ENCODE measurements around the gene EDDM13.
"Not testable (repeated sequence)": the region's sequence is repeated elsewhere in the genome, so short reads cannot be mapped to it uniquely, and the experiment has no call there.

The EDDM13 gene, protein sequence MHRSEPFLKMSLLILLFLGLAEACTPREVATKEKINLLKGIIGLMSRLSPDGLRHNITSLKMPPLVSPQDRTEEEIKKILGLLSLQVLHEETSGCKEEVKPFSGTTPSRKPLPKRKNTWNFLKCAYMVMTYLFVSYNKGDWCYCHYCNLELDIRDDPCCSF

DNA sequence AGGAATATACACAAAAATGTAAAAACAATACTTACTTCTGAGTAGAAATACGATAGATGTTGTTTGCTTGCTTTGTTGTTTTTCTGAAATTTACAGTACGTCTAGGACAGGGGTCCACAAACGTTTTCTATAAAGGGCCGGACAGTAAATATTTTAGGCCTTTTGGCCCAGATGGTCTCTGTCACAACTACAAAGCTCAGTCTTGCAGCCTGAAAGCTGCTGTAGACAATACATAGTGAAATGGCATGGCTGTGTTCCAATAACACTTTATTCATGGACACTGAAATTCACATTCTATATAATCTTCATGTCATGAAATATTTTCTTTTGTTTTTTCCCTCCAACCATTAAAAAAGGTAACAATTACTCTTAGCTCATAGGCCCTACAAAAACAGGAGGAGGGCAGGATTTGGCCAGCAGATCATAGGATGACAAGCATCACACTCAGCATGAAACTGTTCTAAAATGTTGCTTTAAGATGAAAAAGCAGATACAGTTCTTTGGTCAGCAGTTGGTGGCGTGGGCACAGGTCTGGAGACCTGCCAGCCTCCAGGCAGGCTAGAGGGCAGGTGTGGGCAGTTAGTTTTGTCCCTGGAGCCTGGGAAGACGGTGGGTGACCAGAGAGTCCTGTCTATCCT lies at the start of gene EDDM13:
EDDM13 (plus strand) TSS at position 588 of the 638 bp plus-strand sequence. CDS start 87 bp downstream, outside the sequence.
- DNase-seq = no peak

DNA sequence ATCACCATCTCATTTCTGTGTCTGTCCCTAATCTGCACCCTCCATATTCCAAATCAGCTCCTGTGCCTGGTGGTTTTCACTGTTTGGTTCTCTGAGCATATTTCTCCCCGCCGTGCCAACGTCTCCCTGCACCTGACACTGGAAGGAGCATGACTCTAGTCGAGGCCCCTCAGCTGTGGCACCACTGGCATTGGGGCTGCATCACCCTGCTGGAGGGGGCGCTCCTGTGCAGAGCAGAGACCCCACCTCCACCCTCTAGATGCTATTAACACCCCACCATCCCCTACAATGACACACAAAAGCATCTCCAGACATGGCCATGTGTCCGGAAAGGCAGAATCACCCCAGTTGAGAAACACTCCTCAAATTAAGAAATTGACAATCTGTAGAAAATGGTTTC lies 49.6 kb upstream of the EDDM13 start:
- no peak for DNase-seq

DNA sequence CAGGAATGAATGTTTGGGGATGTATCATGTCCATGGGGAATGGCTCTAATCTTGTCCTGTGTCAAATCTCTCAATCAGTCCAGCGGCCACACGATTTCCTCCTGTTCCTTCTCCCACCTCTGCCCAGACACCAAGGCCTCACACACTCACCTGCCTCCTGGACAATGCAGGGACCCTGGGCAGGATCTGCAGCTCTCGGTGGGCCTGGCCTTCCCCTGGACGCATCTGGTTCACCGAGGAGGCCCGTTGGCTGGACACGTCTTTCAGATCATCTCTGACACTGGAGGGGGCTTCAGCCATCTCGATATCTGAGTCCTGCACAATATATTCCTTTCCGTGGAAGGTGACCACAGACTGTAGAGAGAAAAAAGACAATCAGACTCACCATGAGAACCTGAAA lies 49.1 kb upstream of the EDDM13 start:
- DNase-seq = no peak

DNA sequence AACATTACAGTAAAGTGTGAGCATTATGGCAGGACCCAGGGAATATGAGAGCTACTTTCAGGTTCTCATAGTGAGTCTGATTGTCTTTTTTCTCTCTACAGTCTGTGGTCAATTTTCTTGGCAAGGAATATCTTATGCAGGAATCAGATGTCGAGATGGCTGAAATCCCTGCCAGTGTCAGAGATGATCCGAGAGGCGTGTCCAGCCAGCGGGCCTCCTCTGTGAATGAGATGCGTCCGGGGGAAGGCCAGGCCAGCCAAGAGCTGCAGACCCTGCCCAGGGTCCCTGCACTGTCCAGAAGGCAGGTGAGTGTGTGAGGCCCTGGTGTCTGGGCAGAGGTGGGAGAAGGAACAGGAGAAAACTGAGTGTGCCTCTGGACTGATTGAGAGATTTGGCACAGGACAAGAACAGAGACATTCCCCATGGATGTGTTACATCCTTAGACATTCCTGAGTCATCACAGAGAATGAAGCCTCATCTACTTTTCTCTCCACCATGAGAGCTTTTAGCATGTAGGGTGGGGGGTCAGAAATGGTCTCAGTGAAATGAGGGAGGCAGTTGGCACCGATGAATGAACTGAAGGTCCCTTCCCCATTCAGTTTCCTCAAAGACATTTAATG lies 27.3 kb upstream of the EDDM13 start:
- DNase-seq = no peak

DNA sequence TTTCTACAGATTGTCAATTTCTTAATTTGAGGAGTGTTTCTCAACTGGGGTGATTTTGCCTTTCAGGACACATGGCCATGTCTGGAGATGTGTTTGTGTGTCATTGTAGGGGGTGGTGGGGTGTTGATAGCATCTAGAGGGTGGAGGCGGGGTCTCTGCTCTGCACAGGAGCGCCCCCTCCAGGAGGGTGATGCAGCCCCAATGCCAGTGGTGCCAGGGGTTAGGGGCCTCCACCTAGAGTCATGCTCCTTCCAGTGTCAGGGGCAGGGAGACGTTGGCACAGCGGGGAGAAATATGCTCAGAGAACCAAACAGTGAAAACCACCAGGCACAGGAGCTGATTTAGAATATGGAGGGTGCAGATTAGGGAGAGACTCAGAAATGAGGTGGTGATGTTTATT lies 26.8 kb upstream of the EDDM13 start:
- DNase-seq = not testable (repeated sequence)

DNA sequence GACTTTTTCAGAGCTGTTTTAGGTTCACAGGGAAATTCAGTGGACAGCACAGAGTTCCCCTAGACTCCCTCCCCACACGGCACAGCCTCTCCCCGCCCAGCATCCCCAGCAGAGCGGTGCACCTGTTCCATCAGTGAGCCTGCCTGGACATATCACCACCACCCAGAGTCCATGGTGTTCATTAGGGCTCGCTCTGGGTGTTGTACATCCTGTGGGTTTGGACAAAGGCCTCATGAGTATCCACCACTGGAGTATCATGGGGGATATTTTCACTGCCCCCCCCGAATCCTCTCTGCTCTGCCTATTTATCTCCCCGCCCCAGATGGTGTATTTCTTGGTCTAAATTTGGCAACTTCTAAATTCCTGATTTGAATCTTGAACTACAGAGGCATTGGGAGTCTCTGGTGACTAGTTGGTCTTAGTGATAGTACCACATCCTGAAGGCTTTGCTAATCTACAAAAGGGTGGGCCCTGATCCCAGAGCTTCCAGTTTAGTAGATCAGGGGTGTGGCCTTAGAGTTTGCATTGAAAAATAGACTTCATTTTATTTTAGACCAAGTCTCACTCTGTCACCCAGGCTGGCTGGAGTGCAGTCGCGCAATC lies 23.7 kb upstream of the EDDM13 start:
- not testable (repeated sequence) for DNase-seq

DNA sequence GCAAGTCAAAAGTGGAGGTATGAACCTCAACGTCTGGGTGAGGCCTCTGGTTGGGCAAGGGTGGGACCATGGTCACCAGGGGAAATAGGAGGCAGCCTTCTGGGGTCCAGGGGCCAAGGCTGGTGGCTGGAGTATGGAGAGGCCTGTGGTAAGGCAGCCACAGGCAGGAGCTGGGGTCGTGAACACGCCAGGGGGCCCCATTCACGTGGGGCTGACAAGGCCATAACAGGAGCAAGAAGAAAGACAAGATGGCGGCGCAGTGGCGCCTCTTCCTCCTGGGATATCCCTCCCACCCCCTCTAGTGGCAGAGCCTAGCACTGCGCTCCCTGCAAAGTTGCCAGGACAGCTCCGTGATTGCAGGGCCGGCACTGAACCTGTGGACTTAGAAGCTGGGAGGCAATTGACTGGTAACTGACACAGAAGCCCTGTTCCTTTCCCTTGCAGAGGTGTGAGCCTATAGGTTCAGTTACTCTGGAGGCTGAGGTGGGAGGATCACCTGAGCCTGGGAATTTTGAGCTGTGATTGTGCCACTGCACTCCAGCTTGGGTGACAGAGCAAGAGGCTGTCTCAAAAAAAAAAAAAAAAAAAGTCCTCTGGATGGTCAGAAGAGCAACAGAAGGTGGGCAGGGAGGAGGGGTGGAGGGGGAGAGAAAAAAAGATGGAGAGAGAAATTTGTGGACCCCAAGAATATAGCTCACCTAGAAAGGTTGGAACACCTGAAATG lies 19.7 kb upstream of the EDDM13 start:
- peak; percentile 46 to 49 for DNase-seq

DNA sequence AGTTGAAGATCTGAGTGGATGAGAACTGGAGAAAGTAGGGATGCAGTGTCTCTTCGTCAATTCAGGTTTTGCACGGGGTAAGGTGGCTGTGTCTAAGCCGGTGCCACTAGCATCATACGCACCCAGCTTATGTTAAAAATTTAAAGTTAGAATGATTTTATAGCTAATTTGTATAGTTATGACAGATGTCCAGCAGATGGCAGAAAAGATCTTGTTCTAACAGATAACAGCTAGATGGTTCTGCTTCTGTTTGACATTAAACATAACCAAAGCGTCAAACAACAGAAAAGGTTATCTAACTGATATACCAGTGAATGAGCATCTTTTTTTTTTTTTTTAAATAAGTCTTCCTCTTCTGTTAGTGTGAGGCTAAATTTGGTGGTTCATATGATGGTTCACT lies 18.8 kb upstream of the EDDM13 start:
- peak; percentile 71 to 90 for DNase-seq

DNA sequence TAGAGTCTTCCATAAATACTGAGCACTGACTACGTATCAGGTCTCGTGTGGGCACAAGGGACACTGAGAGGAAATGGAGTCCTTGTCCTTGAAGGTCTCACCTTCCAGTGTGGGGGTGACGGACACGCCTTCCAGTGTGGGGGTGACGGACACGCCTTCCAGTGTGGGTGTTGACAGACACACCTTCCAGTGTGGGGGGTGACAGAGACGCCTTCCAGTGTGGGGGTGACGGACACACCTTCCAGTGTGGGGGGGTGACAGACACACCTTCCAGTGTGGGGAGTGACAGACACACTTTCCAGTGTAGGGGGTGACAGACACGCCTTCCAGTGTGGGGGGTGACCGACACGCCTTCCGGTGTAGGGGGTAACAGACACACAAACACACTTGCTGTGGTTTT lies 14.3 kb upstream of the EDDM13 start:
- DNase-seq = no peak

DNA sequence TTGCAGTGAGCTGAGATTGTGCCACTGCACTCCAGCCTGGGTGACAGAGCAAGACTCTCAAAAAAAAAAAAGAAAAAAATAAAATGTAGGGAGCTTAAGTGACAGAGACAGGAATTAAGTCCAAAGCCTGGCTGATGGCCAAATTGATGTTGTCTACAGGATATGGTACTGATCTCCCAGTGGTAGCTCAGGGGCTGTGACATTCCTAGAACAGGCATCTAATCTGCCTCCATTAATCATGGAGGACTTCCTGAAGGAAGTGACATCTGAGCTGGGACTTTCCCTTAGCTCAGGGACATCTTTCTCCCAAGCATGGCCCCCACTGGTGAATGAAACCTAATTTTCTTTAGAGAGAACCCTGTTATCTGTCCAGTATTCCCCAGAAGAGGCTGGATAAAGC lies 11.4 kb upstream of the EDDM13 start:
- DNase-seq = no peak

DNA sequence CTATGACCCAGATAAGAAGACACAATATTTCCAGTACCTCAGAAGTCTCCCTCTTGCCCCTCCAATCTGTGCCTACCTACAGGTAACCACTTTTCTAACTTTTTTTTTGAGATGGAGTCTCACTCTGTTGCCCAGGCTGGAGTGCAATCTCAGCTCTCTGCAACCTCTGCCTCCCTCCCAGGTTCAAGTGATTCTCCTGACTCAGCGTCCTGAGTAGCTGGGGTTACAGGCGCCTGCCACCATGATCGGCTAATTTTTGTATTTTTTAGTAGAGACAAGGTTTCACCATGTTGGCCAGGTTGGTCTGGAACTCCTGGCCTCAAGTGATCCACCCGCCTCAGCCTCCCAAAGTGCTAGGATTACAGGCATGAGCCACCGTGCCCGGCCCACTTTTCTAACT lies 10.6 kb upstream of the EDDM13 start:
- DNase-seq = not testable (repeated sequence)

DNA sequence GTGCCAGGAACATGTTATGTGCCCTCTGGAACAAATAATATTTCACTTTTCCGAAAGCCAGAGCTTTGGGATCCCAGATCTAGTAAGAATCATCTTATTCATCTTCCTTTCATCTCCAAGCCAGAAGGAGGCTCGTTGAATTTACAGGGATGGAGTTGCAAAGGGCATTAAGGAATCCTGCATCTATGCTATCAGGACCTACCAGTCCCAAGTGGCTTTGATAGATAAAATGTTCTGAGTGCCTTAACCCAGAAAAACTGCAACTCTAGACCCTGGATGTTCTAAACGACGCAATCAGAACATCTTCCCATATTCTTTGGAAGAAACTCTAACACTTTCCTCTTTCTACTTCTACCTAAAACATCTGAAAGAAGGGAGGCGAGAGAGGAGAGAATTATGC lies 9.2 kb upstream of the EDDM13 start:
- no peak for DNase-seq

DNA sequence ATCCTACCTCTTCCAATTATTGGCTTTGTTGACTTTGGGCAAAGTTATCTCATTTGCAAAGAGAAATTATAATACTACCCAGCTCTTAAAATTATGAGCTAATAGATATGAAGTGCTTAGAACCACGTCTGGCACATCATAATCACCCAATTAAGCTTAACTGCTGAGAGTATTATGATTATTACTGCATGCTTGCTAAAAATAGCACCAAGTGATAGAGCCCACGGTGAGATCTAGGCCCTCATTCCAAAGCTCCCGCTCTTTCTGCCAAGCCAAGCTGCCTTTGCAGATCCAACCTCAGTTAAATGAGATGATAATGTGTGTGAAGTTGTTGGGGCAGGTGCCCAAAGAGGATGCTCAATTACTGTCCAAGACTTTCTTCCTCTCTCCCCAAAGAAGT lies 6.5 kb upstream of the EDDM13 start:
- DNase-seq = no peak

DNA sequence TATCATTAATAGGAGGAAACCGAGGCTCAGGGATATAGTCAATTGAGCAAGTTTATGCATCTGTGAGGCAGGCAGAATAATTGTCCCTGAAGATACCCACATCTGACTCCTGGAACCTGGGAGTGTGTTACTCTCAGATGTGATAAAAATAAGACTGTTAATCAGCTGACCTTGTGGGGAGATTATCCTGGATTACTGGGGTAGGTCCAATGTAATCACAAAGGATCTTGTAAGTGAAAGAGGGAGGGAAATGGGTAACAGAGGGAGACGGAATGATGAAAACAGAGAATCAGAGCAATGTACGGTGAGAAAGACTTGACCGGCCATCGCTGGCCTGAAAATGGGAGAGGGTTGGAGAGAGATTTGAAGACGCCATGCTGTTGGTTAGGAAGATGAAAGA lies 3.2 kb upstream of the EDDM13 start:
- no peak for DNase-seq

DNA sequence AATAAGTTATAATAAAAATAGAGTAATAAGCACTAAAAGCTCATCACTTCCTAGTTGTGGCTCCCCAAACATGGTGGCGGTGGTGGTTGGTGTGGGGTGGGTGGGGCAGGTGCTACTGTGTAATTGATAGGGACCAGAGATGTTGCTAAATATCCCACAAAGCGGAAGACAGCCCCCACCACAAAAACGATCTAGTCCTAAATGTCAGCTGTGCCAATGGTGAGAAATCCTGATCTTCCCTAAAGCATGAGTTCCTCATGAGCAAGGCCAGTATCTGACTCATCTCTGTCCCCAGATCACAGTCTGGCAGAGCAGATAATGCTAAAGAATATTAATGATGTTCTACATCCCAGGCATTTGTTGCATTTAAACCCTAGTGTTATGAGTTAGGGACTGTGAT lies 1.9 kb upstream of the EDDM13 start:
- DNase-seq = peak; percentile 85 to 88

DNA sequence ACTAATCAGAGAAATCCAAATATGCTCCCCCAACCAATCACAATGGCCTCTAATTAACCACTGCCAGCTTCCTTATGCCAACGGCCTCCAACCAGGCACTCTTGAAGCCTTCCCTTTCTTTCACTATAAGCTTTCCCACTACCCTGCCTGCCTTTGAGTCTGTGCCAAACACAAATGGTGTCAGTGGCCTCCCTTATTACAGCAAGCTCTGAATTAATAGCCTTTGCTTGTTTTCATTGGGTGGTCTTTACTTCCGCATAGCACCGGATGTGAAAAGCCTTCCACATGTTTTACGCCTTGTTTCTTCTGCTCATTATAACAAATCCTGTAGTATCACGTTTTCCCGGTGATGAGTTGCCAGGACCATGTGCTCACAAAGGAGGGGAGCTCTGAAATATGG lies 1.4 kb upstream of the EDDM13 start:
- DNase-seq = peak in 1 of 2 experiments; percentile 54

DNA sequence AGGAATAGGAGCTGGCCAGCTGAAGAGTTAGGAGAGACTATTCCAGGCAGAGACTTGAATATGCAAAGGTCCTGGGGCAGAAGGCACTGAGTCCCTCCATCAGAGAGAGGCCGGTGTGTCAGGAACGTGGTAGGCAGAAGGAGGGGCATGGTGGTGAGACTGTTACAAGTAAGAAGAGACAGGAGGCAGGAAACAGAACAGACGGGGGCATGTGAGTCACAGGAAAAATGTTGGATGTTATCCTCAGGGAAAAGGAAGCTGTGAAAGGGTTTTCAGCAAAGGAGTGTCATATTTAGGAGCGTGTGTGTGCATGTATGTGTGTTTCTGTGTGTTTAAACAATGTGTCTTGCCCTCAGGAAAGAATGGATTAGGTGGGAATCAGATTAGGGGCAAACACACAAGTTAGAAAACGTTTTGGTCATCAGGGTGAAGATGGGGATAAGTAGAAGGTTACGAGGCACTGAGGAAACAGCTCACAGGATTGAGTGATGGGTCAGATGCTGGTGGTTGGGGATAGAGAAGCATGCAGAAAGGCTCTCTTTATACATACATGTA lies 1.1 kb downstream of the EDDM13 start:
- no peak for DNase-seq

DNA sequence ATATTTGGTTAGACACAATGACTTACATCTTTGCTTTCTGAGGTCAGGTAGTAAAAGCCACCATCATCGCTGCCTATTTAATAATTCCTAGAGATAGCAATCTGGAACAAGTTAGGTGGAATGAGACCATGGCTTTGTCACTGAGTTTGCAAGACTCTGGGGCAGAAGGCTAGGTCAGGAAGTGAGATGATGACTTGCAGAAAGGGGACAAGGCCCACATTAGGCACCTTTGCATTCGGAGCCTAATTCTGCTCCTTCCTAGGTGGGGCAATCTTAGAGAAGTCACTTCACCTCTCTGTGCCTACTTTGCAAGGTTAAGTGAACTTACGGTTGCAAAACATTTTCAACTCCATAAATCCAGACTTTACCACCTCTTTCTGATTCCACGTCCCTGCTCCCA lies 10.3 kb downstream of the EDDM13 start:
- no peak for DNase-seq

DNA sequence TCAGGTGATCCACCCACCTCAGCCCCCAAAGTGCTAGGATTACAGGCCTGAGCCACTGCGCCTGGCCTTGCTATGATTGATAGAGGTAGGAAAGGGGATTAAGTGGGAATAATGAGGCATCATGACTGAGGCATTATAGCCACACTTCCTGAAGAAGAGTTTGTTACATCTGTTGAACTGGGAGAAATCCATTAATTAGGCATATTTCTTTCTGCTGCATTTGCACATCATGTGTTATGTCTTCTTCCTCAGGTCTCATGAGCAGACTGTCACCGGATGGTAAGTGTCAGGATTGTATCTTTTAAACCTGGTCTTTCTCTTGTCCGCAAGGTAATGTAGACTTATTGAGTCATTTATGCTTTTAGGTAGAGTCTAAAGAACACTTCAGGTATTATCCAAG lies 12.2 kb downstream of the EDDM13 start:
- no peak for DNase-seq

DNA sequence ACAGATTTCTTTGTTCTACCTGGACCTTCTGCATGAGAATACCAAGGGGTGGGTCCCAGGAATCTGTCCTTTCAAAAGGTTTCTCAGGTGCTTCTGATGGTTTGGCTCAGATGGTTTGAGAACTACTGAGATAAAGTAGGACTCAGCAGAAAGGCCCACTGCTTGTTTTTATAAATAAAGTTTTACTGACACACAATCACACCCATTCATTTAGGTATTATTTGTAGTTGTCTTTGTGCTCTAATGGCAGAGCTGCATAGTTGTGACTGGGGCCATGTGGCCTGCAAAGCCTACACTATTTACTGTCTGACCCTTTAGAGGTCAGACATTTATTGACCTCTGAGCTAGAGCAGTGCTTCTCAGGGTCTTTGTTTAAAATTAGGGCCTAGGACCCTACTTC lies 17.6 kb downstream of the EDDM13 start:
- DNase-seq = no peak

DNA sequence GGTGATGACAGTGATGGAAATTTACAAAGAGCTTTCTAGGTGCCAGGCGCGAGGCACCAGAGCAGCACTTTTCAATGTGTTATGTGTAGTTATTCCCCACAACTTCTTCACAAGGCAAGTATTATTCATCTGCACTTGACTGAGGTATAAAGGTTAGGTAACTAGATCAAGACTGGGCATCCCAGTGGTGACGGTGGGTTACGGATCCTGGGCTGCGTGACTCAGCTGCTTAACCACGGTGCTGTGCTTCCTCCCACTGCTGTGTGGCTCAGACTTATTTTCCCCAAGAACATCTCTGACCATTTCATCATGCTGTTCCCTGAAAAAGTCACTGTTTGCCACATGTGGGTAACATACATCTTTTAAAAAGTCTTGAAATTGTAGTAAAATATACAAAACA lies 19.3 kb downstream of the EDDM13 start:
- no peak for DNase-seq

DNA sequence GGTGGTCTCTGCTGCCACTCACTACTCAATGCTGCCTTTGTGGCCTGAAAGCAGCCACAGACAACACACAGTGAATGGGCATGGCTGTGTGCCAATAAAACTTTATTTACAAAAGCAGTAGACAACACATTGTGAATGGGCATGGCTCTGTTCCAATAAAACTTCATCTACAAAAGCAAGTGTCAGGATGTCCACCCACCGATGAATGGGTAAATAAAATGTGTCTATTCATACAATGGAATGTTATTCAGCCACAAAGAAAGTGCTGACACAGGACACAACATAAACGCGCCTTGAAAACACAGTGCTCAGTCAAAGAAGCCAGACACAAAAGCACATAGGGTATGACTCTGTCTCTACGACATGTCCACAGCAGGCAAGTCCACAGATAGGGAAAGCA lies 22.0 kb downstream of the EDDM13 start:
- no peak for DNase-seq

Measured in Kasumi-1 (cell line).